ENCODE data around the gene CAMSAP2. TPM values are rescaled to one million over a fixed set of nuclear protein-coding genes. Genes with fewer than 3 reads are reported as not detected.

Gene CAMSAP2
- polyA plus RNA-seq, 1 of the 3 experiments (the other 2 are of a cell fraction), result 5.5 TPM

DNA sequence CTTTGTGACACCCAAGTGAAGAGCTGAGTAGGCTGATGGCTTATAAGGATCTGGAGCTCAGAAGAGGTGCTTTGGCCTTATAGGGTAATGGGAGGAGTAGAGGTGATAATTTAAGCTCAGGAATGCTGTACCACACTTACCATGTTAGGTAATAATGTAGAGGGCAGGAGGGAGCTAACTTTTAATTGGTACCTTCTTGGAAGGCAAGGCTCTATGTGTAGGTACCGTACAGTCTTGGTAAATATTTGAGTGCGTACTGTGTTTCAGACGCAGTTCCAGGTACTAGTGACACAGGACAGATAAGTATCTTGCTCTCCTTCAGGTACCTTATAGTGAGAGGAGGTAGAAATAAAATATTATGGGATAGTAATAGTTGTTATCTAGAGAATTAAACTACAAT is 16.8 kb downstream of the CAMSAP2 start:
- peaks cover 99% of the 10 kb centered on the region for H3K79me2 ChIP-seq (ENCODE audit: insufficient read depth)
- H3K9me2 ChIP-seq, result no peaks in the 10 kb centered on the region
- 97% methylated on average over 3 of the region's 3 CpGs for WGBS (ENCODE audit: low lambda C conversion rate)
- no peak for DNase-seq
- ChIA-PET POLR2A (no interaction called here), CTCF (no interaction called here)
- no peak overlapping the region for H3K9ac ChIP-seq
- H3K27ac ChIP-seq (ENCODE audit: low read depth in 2 of 2, low read length in 1 of 2), result no peak overlapping the region
- peaks cover 4 to 7% of the 10 kb centered on the region in 2 experiments for H3K36me3 ChIP-seq (replicated peaks in 1 of 2; ENCODE audit: control insufficient read depth in 1 of 2, insufficient read depth in 2 of 2, low read length in 1 of 2)
- no peak overlapping the region for H2AFZ ChIP-seq (ENCODE audit: low read depth)
- H4K20me1 ChIP-seq (ENCODE audit: insufficient read depth), result peaks cover 73% of the 10 kb centered on the region
- no peaks in the 10 kb centered on the region for H3K9me3 ChIP-seq
- H3K4me1 ChIP-seq (ENCODE audit: control insufficient read depth in 1 of 2, insufficient read depth in 2 of 2, low read depth in 1 of 2, low read length in 1 of 2), result peaks cover 0 to 7% of the 10 kb centered on the region in 2 experiments; a peak in 3 of 4 replicates
- no peak overlapping the region for H3K4me2 ChIP-seq
- H3K27me3 ChIP-seq (ENCODE audit: insufficient read depth), result no peaks in the 10 kb centered on the region
- no peak overlapping the region for H3K4me3 ChIP-seq (ENCODE audit: low read depth in 2 of 2, low read length in 1 of 2)
- no peaks in the 10 kb centered on the region for H3F3A ChIP-seq (replicated peaks; ENCODE audit: insufficient read depth)
- TF ChIP-seq RCOR1 (IDR thresholded peaks at IDR 0.05; ENCODE audit: low read length) (no peak), YY1 (IDR thresholded peaks at IDR 0.05; ENCODE audit: low read depth) (no peak)
- TF ChIP-seq, protein P1, sequence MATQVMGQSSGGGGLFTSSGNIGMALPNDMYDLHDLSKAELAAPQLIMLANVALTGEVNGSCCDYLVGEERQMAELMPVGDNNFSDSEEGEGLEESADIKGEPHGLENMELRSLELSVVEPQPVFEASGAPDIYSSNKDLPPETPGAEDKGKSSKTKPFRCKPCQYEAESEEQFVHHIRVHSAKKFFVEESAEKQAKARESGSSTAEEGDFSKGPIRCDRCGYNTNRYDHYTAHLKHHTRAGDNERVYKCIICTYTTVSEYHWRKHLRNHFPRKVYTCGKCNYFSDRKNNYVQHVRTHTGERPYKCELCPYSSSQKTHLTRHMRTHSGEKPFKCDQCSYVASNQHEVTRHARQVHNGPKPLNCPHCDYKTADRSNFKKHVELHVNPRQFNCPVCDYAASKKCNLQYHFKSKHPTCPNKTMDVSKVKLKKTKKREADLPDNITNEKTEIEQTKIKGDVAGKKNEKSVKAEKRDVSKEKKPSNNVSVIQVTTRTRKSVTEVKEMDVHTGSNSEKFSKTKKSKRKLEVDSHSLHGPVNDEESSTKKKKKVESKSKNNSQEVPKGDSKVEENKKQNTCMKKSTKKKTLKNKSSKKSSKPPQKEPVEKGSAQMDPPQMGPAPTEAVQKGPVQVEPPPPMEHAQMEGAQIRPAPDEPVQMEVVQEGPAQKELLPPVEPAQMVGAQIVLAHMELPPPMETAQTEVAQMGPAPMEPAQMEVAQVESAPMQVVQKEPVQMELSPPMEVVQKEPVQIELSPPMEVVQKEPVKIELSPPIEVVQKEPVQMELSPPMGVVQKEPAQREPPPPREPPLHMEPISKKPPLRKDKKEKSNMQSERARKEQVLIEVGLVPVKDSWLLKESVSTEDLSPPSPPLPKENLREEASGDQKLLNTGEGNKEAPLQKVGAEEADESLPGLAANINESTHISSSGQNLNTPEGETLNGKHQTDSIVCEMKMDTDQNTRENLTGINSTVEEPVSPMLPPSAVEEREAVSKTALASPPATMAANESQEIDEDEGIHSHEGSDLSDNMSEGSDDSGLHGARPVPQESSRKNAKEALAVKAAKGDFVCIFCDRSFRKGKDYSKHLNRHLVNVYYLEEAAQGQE (IDR thresholded peaks at IDR 0.05; ENCODE audit: low read depth, low read length), result no peak
- TF ChIP-seq, protein P2, sequence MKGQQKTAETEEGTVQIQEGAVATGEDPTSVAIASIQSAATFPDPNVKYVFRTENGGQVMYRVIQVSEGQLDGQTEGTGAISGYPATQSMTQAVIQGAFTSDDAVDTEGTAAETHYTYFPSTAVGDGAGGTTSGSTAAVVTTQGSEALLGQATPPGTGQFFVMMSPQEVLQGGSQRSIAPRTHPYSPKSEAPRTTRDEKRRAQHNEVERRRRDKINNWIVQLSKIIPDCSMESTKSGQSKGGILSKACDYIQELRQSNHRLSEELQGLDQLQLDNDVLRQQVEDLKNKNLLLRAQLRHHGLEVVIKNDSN (IDR thresholded peaks at IDR 0.05; ENCODE audit: borderline replicate concordance, low read depth), result no peak

DNA sequence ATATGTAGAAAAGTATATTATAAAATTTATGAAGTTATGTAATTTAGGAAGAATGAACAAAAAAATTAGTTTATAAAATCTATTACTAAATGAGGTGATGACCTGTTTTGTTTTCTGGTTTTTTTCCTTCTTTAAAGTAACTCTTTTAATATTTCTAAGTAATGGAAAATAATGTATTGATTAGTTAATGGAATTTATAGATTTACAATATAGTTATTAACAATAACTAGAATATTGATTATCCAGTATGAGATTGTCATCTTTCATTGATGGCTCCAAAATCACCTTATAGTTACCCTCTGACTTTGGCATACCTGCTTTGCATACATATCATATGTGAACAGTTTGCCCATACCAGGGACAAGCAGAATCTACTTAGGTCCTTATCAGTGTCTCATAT is 23.4 kb downstream of the CAMSAP2 start:
- CTCF ChIA-PET, result interaction anchor here (0.7 kb wide), 1 partner anchor 11 kb away, joined by 3 read pairs; no protein-coding TSS in a partner anchor
- Histone ChIP-seq H3K79me2 (ENCODE audit: insufficient read depth) (peaks cover 88% of the 10 kb centered on the region), H3K9me3 (no peaks in the 10 kb centered on the region), H3F3A (replicated peaks; ENCODE audit: insufficient read depth) (no peaks in the 10 kb centered on the region), H3K27ac (ENCODE audit: low read depth in 2 of 2, low read length in 1 of 2) (no peak overlapping the region), H2AFZ (ENCODE audit: low read depth) (no peak overlapping the region), H3K36me3 (replicated peaks in 1 of 2; ENCODE audit: control insufficient read depth in 1 of 2, insufficient read depth in 2 of 2, low read length in 1 of 2) (peaks cover 22 to 51% of the 10 kb centered on the region in 2 experiments), H3K4me1 (ENCODE audit: control insufficient read depth in 1 of 2, insufficient read depth in 2 of 2, low read depth in 1 of 2, low read length in 1 of 2) (peaks cover 0 to 6% of the 10 kb centered on the region in 2 experiments; a peak in 2 of 4 replicates), H3K9ac (no peak overlapping the region), H3K4me2 (no peak overlapping the region), H3K27me3 (ENCODE audit: insufficient read depth) (no peaks in the 10 kb centered on the region), H3K9me2 (no peaks in the 10 kb centered on the region), H4K20me1 (ENCODE audit: insufficient read depth) (peaks cover 34% of the 10 kb centered on the region), H3K4me3 (ENCODE audit: low read depth in 2 of 2, low read length in 1 of 2) (no peak overlapping the region)
- TF ChIP-seq FOSL2 (IDR thresholded peaks at IDR 0.05; ENCODE audit: borderline replicate concordance, low read depth) (no peak), ELF1 (IDR thresholded peaks at IDR 0.05) (no peak), NRF1 (IDR thresholded peaks at IDR 0.05; ENCODE audit: low read depth, low read length) (no peak), FOXJ3 (CRISPR knock-in tag; IDR thresholded peaks at IDR 0.05) (no peak), GATA2 (CRISPR knock-in tag; IDR thresholded peaks at IDR 0.05) (no peak), MXI1 (IDR thresholded peaks at IDR 0.05; ENCODE audit: low read depth, low read length) (no peak), RCOR1 (IDR thresholded peaks at IDR 0.05; ENCODE audit: low read length) (no peak)
- TF ChIP-seq, protein P3, sequence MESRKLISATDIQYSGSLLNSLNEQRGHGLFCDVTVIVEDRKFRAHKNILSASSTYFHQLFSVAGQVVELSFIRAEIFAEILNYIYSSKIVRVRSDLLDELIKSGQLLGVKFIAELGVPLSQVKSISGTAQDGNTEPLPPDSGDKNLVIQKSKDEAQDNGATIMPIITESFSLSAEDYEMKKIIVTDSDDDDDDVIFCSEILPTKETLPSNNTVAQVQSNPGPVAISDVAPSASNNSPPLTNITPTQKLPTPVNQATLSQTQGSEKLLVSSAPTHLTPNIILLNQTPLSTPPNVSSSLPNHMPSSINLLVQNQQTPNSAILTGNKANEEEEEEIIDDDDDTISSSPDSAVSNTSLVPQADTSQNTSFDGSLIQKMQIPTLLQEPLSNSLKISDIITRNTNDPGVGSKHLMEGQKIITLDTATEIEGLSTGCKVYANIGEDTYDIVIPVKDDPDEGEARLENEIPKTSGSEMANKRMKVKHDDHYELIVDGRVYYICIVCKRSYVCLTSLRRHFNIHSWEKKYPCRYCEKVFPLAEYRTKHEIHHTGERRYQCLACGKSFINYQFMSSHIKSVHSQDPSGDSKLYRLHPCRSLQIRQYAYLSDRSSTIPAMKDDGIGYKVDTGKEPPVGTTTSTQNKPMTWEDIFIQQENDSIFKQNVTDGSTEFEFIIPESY (IDR thresholded peaks at IDR 0.05; ENCODE audit: borderline replicate concordance, low read depth), result no peak
- TF ChIP-seq, protein P4, sequence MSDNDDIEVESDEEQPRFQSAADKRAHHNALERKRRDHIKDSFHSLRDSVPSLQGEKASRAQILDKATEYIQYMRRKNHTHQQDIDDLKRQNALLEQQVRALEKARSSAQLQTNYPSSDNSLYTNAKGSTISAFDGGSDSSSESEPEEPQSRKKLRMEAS (IDR thresholded peaks at IDR 0.05; ENCODE audit: low read depth), result no peak
- POLR2A ChIA-PET, result no interaction called here
- DNase-seq, result no peak
